Keratinocyte (primary cell): ENCODE data around the gene VIPR1. TPM values are rescaled to one million over a fixed set of nuclear protein-coding genes. Genes with fewer than 3 reads are reported as not detected.

Experiments used
- DNase-seq: peaks from one replicate; pipeline ENCODE4 v3.0.0-alpha.2; 2011; ENCODE audit warnings: low read depth, missing footprints, low spot score
- FAIRE-seq: peaks from 2 replicates; lab custom pipeline; 2011; peaks lifted over from hg19 to GRCh38; lab: Jason Lieb, UNC
- H2AFZ ChIP-seq: 2 replicates; pipeline ENCODE4 v1.6.0; 2012; ENCODE audit warnings: low read length, control low read depth, inconsistent platforms; ENCODE audit not compliant: control insufficient read depth
- H3K27ac ChIP-seq: 2 replicates; pipeline ENCODE4 v1.5.1; 2011; ENCODE audit warnings: low read length; ENCODE audit not compliant: control insufficient read depth, insufficient read depth
- H3K27me3 ChIP-seq: 3 replicates; pipeline ENCODE4 v1.6.0; 2011; ENCODE audit warnings: low read length; ENCODE audit not compliant: control insufficient read depth, insufficient read depth; ENCODE audit errors: extremely low read depth
- H3K36me3 ChIP-seq, 2 experiments: 2 replicates in 1 of 2; 3 replicates in 1 of 2; pipeline ENCODE4 v1.5.1; 2011; ENCODE audit warnings: low read length in 2 of 2, mild to moderate bottlenecking in 1 of 2; ENCODE audit not compliant: control insufficient read depth in 2 of 2, insufficient read depth in 2 of 2; ENCODE audit errors: extremely low read depth in 1 of 2
- H3K4me1 ChIP-seq: 3 replicates; pipeline ENCODE4 v1.5.1; 2011; ENCODE audit warnings: low read length; ENCODE audit not compliant: control insufficient read depth, insufficient read depth; ENCODE audit errors: extremely low read depth
- H3K4me2 ChIP-seq: 3 replicates; pipeline ENCODE4 v1.6.0; 2011; ENCODE audit warnings: low read depth, low read length; ENCODE audit not compliant: control insufficient read depth, insufficient read depth; ENCODE audit errors: extremely low read depth
- H3K4me3 ChIP-seq, 3 experiments: fragments of 200-600 bp in 1 of 3; sonication (generic) in 1 of 3; 2 replicates in 2 of 3; 3 replicates in 1 of 3; pipeline ENCODE4 v1.5.1; 2011 to 2016; ENCODE audit warnings: low read length in 3 of 3, mild to moderate bottlenecking in 3 of 3, control low read depth in 2 of 3, inconsistent platforms in 1 of 3, low read depth in 1 of 3, mixed read lengths in 1 of 3, mixed run types in 1 of 3, moderate library complexity in 1 of 3; ENCODE audit not compliant: control insufficient read depth in 2 of 3, insufficient read depth in 2 of 3; ENCODE audit errors: extremely low read depth in 1 of 3
- H3K79me2 ChIP-seq: 2 replicates; pipeline ENCODE4 v1.6.0; 2012; ENCODE audit warnings: low read length; ENCODE audit not compliant: control insufficient read depth, insufficient read depth
- H3K9ac ChIP-seq: 3 replicates; pipeline ENCODE4 v1.6.0; 2011; ENCODE audit warnings: low read length; ENCODE audit not compliant: control insufficient read depth, insufficient read depth; ENCODE audit errors: extremely low read depth
- H3K9me1 ChIP-seq: 3 replicates; pipeline ENCODE4 v1.6.0; 2011; ENCODE audit warnings: low read length; ENCODE audit not compliant: control insufficient read depth, insufficient read depth; ENCODE audit errors: extremely low read depth
- H3K9me3 ChIP-seq: 2 replicates; pipeline ENCODE4 v1.5.1; 2012; ENCODE audit warnings: low read depth, low read length; ENCODE audit not compliant: control insufficient read depth
- H4K20me1 ChIP-seq: 3 replicates; pipeline ENCODE4 v1.6.0; 2011; ENCODE audit warnings: low read length; ENCODE audit not compliant: control insufficient read depth, insufficient read depth; ENCODE audit errors: extremely low read depth
- CTCF ChIP-seq, 3 experiments: IDR thresholded peaks in 1 of 3; conservative IDR thresholded peaks in 1 of 3; optimal IDR thresholded peaks in 1 of 3; 2 replicates in 2 of 3; 3 replicates in 1 of 3; pipeline versions ENCODE3 to v1.5.1; 2011; ENCODE audit warnings: low read length in 3 of 3, mild to moderate bottlenecking in 3 of 3, moderate library complexity in 2 of 3, control low read depth in 1 of 3, inconsistent platforms in 1 of 3; ENCODE audit not compliant: insufficient read depth in 2 of 3; ENCODE audit errors: extremely low read depth in 1 of 3
- EZH2 ChIP-seq: IDR thresholded peaks from one replicate; pipeline ENCODE4 v1.6.1; 2012; ENCODE audit warnings: inconsistent platforms, mild to moderate bottlenecking, low read length, moderate library complexity
- dilution Hi-C: fragments of 300-500 bp; cut with MboI; formaldehyde crosslinking; loops from one replicate; pipeline ENCODE4 v1.7.0; 2020; ENCODE audit warnings: low sequenced_read_pairs; ENCODE audit not compliant: extremely low pct_ligation_motif_present
- polyA plus RNA-seq, 5 experiments: library from polyadenylated mRNA; depleted of rRNA in 3 of 5; stranded (reverse) in 3 of 5; stranded (forward) in 1 of 5; unstranded in 1 of 5; fragments of >200 nt; gene quantifications; 1 replicate in 1 of 5; 2 replicates in 3 of 5; 3 replicates in 1 of 5; pipeline versions ENCODE4 v1.2.1 to v1.2.3, GENCODE V29; 2011 to 2012; ENCODE audit warnings: missing spikeins in 2 of 5, low read depth in 1 of 5, low replicate concordance in 1 of 5

VIPR1 gene
- polyA plus RNA-seq, 1 donor (not counting 4 experiments of a cell fraction or from before 2014, with no cell fraction given) = 4.5 TPM

GRCh38 chr3:42505849-42506410 is 3.5 kb downstream of the VIPR1 start:
- FAIRE-seq = no peak
- Histone ChIP-seq H3K27me3 (peaks cover 7% of the 10 kb centered on the region), H3K27ac (no peak overlapping the region), H4K20me1 (no peaks in the 10 kb centered on the region), H3K79me2 (no peaks in the 10 kb centered on the region), H3K9me3 (no peaks in the 10 kb centered on the region), H2AFZ (no peak overlapping the region), H3K4me3 (no peak overlapping the region), H3K4me2 (no peak overlapping the region), H3K9me1 (no peaks in the 10 kb centered on the region), H3K36me3 (no peaks in the 10 kb centered on the region), H3K4me1 (peaks cover 12% of the 10 kb centered on the region), H3K9ac (no peak overlapping the region)
- DNase-seq = no peak
- dilution Hi-C loops = no loop called here
- TF ChIP-seq CTCF (optimal IDR thresholded peaks at IDR 0.05 in 1 of 3, IDR thresholded peaks at IDR 0.05 in 1 of 3, conservative IDR thresholded peaks at IDR 0.05 in 1 of 3; ENCODE audit: extremely low read depth in 1 of 3, insufficient read depth in 2 of 3, low read length in 3 of 3) (no peak), EZH2 (no peak)

DNA sequence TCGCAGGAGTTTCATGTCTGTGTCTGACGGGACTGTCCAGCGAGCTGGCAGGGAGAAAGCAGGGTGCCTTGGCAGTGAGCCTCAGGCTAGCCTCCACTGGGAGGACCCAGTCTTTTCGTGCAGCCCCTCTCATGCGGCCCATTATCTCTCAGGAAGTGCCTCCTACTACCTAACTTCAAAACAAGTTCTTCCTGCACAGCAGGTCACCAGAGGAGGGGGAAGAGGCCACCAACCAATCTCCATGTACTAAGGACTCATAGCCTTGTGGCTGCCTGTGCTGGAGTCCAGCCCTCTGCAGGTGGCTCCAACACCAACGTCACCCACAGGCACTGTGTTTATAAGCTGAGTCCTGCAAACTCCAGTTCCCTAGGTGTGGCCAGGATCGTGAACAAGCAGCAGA is 4.8 kb downstream of the VIPR1 start:
- Histone ChIP-seq H3K4me3 (no peak overlapping the region), H3K36me3 (no peaks in the 10 kb centered on the region), H3K9ac (no peak overlapping the region), H3K4me2 (no peak overlapping the region), H4K20me1 (no peaks in the 10 kb centered on the region), H3K9me1 (no peaks in the 10 kb centered on the region), H3K79me2 (no peaks in the 10 kb centered on the region), H3K27me3 (no peaks in the 10 kb centered on the region), H3K9me3 (no peaks in the 10 kb centered on the region), H3K27ac (no peak overlapping the region), H3K4me1 (peaks cover 4% of the 10 kb centered on the region), H2AFZ (no peak overlapping the region)
- DNase-seq = no peak
- no peak for TF ChIP-seq EZH2
- TF ChIP-seq CTCF (optimal IDR thresholded peaks at IDR 0.05 in 1 of 3, IDR thresholded peaks at IDR 0.05 in 1 of 3, conservative IDR thresholded peaks at IDR 0.05 in 1 of 3; ENCODE audit: extremely low read depth in 1 of 3, insufficient read depth in 2 of 3, low read length in 3 of 3) = peak in 1 of 3 experiments; percentile 2
- dilution Hi-C loops = no loop called here
- FAIRE-seq = no peak
